HepG2 (cell line): ENCODE data around the gene SYPL2. TPM values are rescaled to one million over a fixed set of nuclear protein-coding genes. Genes with fewer than 3 reads are reported as not detected.

ENCODE experiments used
- ATAC-seq: fragments of 200-7000 bp; cut with Tn5 transposase; 3 replicates; pipeline ENCODE4 v1.9.1; 2020; ENCODE audit warnings: mild to moderate bottlenecking, moderate library complexity
- BruUV-seq: library from RNA; stranded (reverse); fragments of 400-500 nt; replicated peaks from 2 replicates; lab custom pipeline; 2021; lab: Mats Ljungman, UMichigan
- CTCF ChIA-PET: fragments of 300-600 bp; formaldehyde crosslinking; extraction: SDS; loops from one replicate; lab custom pipeline; 2021; ENCODE audit warnings: low total read pairs, inconsistent platforms, low intra/inter-chr PET ratio; lab: Yijun Ruan, JAX
- POLR2A ChIA-PET: fragments of 350-600 bp; sonication (Branson Sonifier 250); formaldehyde crosslinking; loops from one replicate; lab custom pipeline; 2020; ENCODE audit warnings: antibody characterized with exemption, inconsistent platforms; lab: Yijun Ruan, JAX
- DNase-seq: peaks from one replicate; pipeline ENCODE4 v3.0.0-alpha.2; 2015; ENCODE audit warnings: low spot score
- FAIRE-seq: peaks from 3 replicates; lab custom pipeline; 2011; peaks lifted over from hg19 to GRCh38; lab: Jason Lieb, UNC
- H2AFZ ChIP-seq: one replicate; pipeline ENCODE4 v1.6.1; 2011; ENCODE audit warnings: low read length, inconsistent platforms
- H3K27ac ChIP-seq: fragments of 300-600 bp; 3 replicates; pipeline ENCODE4 v1.8.0; 2011; ENCODE audit warnings: mixed run types, mild to moderate bottlenecking, mixed read lengths, low read length, inconsistent platforms; ENCODE audit not compliant: insufficient read depth; ENCODE audit errors: extremely low read length
- H3K27me3 ChIP-seq, 2 experiments: fragments of 200-600 bp in 1 of 2; 2 replicates in 1 of 2; 3 replicates in 1 of 2; pipeline versions ENCODE4 v1.6.0 to v1.8.0; 2011; ENCODE audit warnings: low read length in 2 of 2, mild to moderate bottlenecking in 2 of 2, moderate library complexity in 2 of 2, inconsistent platforms in 1 of 2; ENCODE audit not compliant: insufficient read depth in 2 of 2, control insufficient read depth in 1 of 2
- H3K36me3 ChIP-seq, 2 experiments: fragments of 200-600 bp in 1 of 2; replicated peaks in 1 of 2; 2 replicates in 1 of 2; 3 replicates in 1 of 2; pipeline versions ENCODE4 v1.5.1 to v1.8.0; 2011; ENCODE audit warnings: low read length in 2 of 2, inconsistent platforms in 1 of 2; ENCODE audit not compliant: insufficient read depth in 2 of 2, control insufficient read depth in 1 of 2
- H3K4me1 ChIP-seq: 2 replicates; pipeline ENCODE4 v1.5.1; 2012; ENCODE audit warnings: low read length, inconsistent platforms; ENCODE audit not compliant: insufficient read depth
- H3K4me2 ChIP-seq: 2 replicates; pipeline ENCODE4 v1.6.0; 2011; ENCODE audit warnings: low read depth, low read length, inconsistent platforms
- H3K4me3 ChIP-seq, 3 experiments: fragments of 200-600 bp in 1 of 3; sonication (generic), shearing (Covaris generic) in 1 of 3; replicated peaks in 1 of 3; 2 replicates each; pipeline ENCODE4 v1.5.1; 2011 to 2016; ENCODE audit warnings: low read length in 3 of 3, inconsistent platforms in 2 of 3, low read depth in 2 of 3, mild to moderate bottlenecking in 2 of 3, control low read depth in 1 of 3, mixed read lengths in 1 of 3; ENCODE audit not compliant: insufficient read depth in 1 of 3
- H3K79me2 ChIP-seq: one replicate; pipeline ENCODE4 v1.6.1; 2011; ENCODE audit warnings: low read length, inconsistent platforms; ENCODE audit not compliant: insufficient read depth
- H3K9ac ChIP-seq: 2 replicates; pipeline ENCODE4 v1.6.0; 2011; ENCODE audit warnings: mild to moderate bottlenecking, low read depth, low read length, inconsistent platforms; ENCODE audit not compliant: insufficient read depth
- H3K9me3 ChIP-seq: 2 replicates; pipeline ENCODE4 v1.5.1; 2012; ENCODE audit warnings: mild to moderate bottlenecking, low read length
- H4K20me1 ChIP-seq: 2 replicates; pipeline ENCODE4 v1.6.0; 2011; ENCODE audit warnings: inconsistent platforms, mild to moderate bottlenecking, low read length, moderate library complexity; ENCODE audit not compliant: insufficient read depth
- CREB1 ChIP-seq, 2 experiments: fragments of 450-650 bp in 1 of 2; IDR thresholded peaks; 2 replicates each; pipeline ENCODE4 v1.6.1; 2016 to 2017; ENCODE audit warnings: control low read depth in 1 of 2, mild to moderate bottlenecking in 1 of 2, missing compliant biosample characterization in 1 of 2, missing genetic modification characterization in 1 of 2
- DNMT1 ChIP-seq: sonication (generic); formaldehyde crosslinking; IDR thresholded peaks from 2 replicates; pipeline ENCODE4 v1.5.1; 2020; ENCODE audit warnings: mild to moderate bottlenecking, missing genetic modification reagents
- FOXK1 ChIP-seq: sonication (generic); formaldehyde crosslinking; IDR thresholded peaks from 2 replicates; pipeline ENCODE4 v1.4.0; 2020; ENCODE audit warnings: low read depth, missing genetic modification reagents, borderline replicate concordance
- GABPA ChIP-seq, 2 experiments: IDR thresholded peaks; 2 replicates each; pipeline ENCODE4 v1.6.1; 2011 to 2016; ENCODE audit warnings: low read depth in 2 of 2, low read length in 1 of 2, missing biosample characterization in 1 of 2, missing genetic modification characterization in 1 of 2
- HDAC6 ChIP-seq: fragments of 200-600 bp; sonication (generic); IDR thresholded peaks from 2 replicates; pipeline ENCODE4 v1.7.0; 2017; ENCODE audit warnings: mild to moderate bottlenecking, antibody characterized with exemption, low read length, low read depth
- MED8 ChIP-seq: sonication (generic); formaldehyde crosslinking; IDR thresholded peaks from 2 replicates; pipeline ENCODE4 v1.8.1; 2023; ENCODE audit warnings: mild to moderate bottlenecking, missing genetic modification reagents; ENCODE audit not compliant: insufficient replicate concordance
- RAD51 ChIP-seq: fragments of 450-650 bp; IDR thresholded peaks from 2 replicates; pipeline ENCODE4 v1.6.1; 2016; ENCODE audit warnings: borderline replicate concordance
- ZBTB26 ChIP-seq: IDR thresholded peaks from 2 replicates; pipeline ENCODE4 v1.6.1; 2016; ENCODE audit warnings: missing compliant biosample characterization, missing genetic modification reagents, borderline replicate concordance
- ZNF180 ChIP-seq: sonication (generic); formaldehyde crosslinking; IDR thresholded peaks from 2 replicates; pipeline ENCODE4 v1.4.0; 2020; ENCODE audit warnings: low read depth, missing genetic modification reagents, borderline replicate concordance
- ZNF362 ChIP-seq: sonication (generic); formaldehyde crosslinking; IDR thresholded peaks from 2 replicates; pipeline ENCODE4 v1.4.0; 2020; ENCODE audit warnings: missing genetic modification reagents, mild to moderate bottlenecking, borderline replicate concordance
- ZNF790 ChIP-seq: sonication (generic); formaldehyde crosslinking; IDR thresholded peaks from 2 replicates; pipeline ENCODE4 v1.8.0; 2022; ENCODE audit warnings: missing genetic modification reagents, mild to moderate bottlenecking, borderline replicate concordance
- WGBS: methylation state at CpG from one replicate; pipeline ENCODE4 v1.1.6; 2017; ENCODE audit warnings: low lambda C conversion rate; 5-methylcytosine and 5-hydroxymethylcytosine counted together
- in situ Hi-C: cut with HindIII; loops from 2 replicates; pipeline ENCODE4 v1.10.0; 2017; ENCODE audit warnings: low pct_unique_long_range_greater_than_20kb; ENCODE audit not compliant: extremely low pct_ligation_motif_present
- intact Hi-C: fragments of 100-400 bp; cut with micrococcal nuclease; formaldehyde crosslinking; loops from one replicate; pipeline ENCODE4 v1.10.0; 2022; ENCODE audit not compliant: unreplicated experiment
- polyA plus RNA-seq, 8 experiments: library from polyadenylated mRNA; depleted of rRNA in 3 of 8; stranded (reverse) in 7 of 8; unstranded in 1 of 8; fragments of >200 nt; fragmentation: Illumina TruSeq in 4 of 8; extraction: Trizol in 4 of 8; gene quantifications; 2 replicates each; pipeline versions ENCODE4 v1.2.1 to v1.2.3, GENCODE V29; 2011 to 2016; ENCODE audit warnings: low read depth in 4 of 8, missing spikeins in 1 of 8, mixed read lengths in 1 of 8; ENCODE audit not compliant: insufficient read depth in 1 of 8
- total RNA-seq, 5 experiments: library from RNA; depleted of rRNA; stranded (reverse); fragments of >200 nt; fragmentation: Illumina TruSeq; extraction: Trizol; gene quantifications; 2 replicates each; pipeline ENCODE4 v1.2.3, GENCODE V29; 2016; ENCODE audit warnings: low read depth in 1 of 5

Gene SYPL2
- total and polyA plus RNA-seq, 2 of the 13 experiments (the other 11 are each of a cell fraction or from before 2014, with no cell fraction given), result 0.17 to 0.24 TPM

DNA sequence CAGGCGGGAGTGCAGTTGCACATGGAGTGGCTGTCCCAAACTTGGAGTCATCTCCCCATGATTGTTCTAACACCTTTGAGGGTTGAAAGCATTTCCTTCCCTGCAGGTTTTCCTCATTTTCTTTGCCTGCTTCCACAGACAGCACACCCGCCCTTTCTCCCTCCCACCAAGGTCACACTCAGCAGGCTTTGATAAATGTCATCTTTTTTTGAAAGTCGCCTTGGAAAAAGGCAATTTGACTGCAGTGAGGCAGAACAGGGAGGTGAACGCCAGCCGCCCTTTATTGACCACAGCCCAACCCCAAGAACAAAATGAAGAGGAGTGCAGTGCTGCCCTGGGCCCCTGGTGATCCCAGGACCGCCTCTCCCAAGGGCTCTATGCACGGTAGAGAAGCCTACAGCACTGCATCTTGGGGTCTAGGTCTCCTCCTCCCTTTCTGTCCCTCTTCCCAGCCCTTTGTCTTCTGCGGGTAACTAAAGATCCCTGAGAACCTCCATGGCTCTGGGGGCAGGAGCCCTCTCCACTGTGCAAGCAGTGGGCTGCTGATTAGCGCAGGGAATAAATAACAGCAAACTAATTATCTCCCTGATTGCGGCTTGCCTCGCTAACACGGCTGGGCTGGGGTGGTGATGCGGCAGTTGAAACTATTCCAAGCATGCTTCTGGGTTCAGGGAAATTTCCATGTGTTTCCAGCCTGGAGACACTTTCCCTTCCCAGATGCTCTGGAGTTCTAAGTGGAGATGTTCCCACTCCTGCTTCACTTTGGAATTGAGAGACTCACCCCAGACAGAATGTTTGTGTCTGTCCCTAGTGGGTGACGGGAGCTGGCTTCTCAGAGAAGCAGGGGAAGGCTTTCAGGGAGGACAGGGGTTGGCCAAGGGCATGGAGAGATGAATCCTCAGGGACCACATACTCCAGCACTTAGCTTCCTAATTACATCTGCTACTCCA lies 54.9 kb downstream of the SYPL2 start (continued):
- no peak for TF ChIP-seq DNMT1 (CRISPR knock-in tag)
- TF ChIP-seq CREB1 (IDR thresholded peaks at IDR 0.05), result no peak
- no peak for TF ChIP-seq CREB1 (CRISPR knock-in tag; IDR thresholded peaks at IDR 0.05)
- no peak for TF ChIP-seq MED8
- TF ChIP-seq, all 625 proteins: peak for 0

GRCh38 chr1:109522026-109522425 lies 55.7 kb downstream of the SYPL2 start:
- FAIRE-seq, result no peak

More at GRCh38 chr1:109522026-109522425, 55.7 kb downstream of the SYPL2 start:
- intact Hi-C loops (no loop called here), in situ Hi-C loops (no loop called here)
- Histone ChIP-seq H3K36me3 (no peaks in the 10 kb centered on the region), H2AFZ (no peak overlapping the region), H3K27ac (no peak overlapping the region), H3K9me3 (no peaks in the 10 kb centered on the region), H3K4me1 (peaks cover 5% of the 10 kb centered on the region), H3K4me2 (no peak overlapping the region), H3K9ac (no peak overlapping the region), H3K79me2 (no peaks in the 10 kb centered on the region), H3K4me3 (no peak overlapping the region), H3K27me3 (peaks cover 4 to 43% of the 10 kb centered on the region in 2 experiments; a peak in 3 of 5 replicates), H4K20me1 (no peaks in the 10 kb centered on the region)
- no peak for DNase-seq
- ATAC-seq, result no peak
- TF ChIP-seq ZNF362 (CRISPR knock-in tag) (no peak), ZBTB26 (CRISPR knock-in tag) (0 out of 2 replicates have a peak, but pooled peaks have one; percentile 52), HDAC6 (no peak), ZNF180 (CRISPR knock-in tag) (no peak), ZNF790 (CRISPR knock-in tag) (no peak), FOXK1 (no peak), GABPA (IDR thresholded peaks at IDR 0.05; ENCODE audit: low read depth, low read length) (no peak), GABPA (CRISPR knock-in tag; IDR thresholded peaks at IDR 0.05; ENCODE audit: low read depth) (no peak), RAD51 (no peak)
- 30% methylated on average over 7 of the region's 7 CpGs for WGBS
- CTCF ChIA-PET, result no interaction called here
- POLR2A ChIA-PET, result no interaction called here
- BruUV-seq, result no TSS peak
